ENCODE measurements around the gene NELFB.

NELFB gene

GRCh38 chr9:137301081-137301947 is 46.2 kb downstream of the NELFB start:
- peak overlapping the region; percentile 77 for H3K9ac ChIP-seq
- H3K27ac ChIP-seq, result peak overlapping the region; percentile 50
- TF ChIP-seq Cebpa-rat (IDR thresholded peaks at IDR 0.05), result no peak
- H3K9me3 ChIP-seq, result no peaks in the 10 kb centered on the region
- H3K4me3 ChIP-seq, result peak overlapping the region; percentile 76
- peaks cover 55% of the 10 kb centered on the region for H4K20me1 ChIP-seq
- peak overlapping the region; percentile 99 for H3K4me2 ChIP-seq
- peaks cover 89% of the 10 kb centered on the region for H3K4me1 ChIP-seq
- peaks cover 9% of the 10 kb centered on the region for H3K36me3 ChIP-seq
- H3K27me3 ChIP-seq, result peaks cover 54% of the 10 kb centered on the region

- Histone ChIP-seq H3K9ac (peak within 1 kb of the TSS; percentile 77), H3K4me1 (peaks cover 89% of the 10 kb centered on the region), H3K27me3 (peaks cover 46% of the 10 kb centered on the region), H3K4me3 (peak within 1 kb of the TSS; percentile 76), H3K9me3 (no peaks in the 10 kb centered on the region), H3K36me3 (peaks cover 9% of the 10 kb centered on the region), H4K20me1 (peaks cover 47% of the 10 kb centered on the region), H3K4me2 (peak within 1 kb of the TSS; percentile 99), H3K27ac (peak within 1 kb of the TSS; percentile 79)
- no peak for TF ChIP-seq Cebpa-rat (IDR thresholded peaks at IDR 0.05)
Measured at GRCh38 chr9:137302118-137302448, 47.0 kb downstream of the NELFB start, which contains the start of gene NRARP. NRARP (minus strand) TSS chr9:137302271; CDS start chr9:137301928, 343 bp downstream.

- peaks cover 41% of the 10 kb centered on the region for H3K27me3 ChIP-seq
- H3K4me3 ChIP-seq, result peak overlapping the region; percentile 76
- peaks cover 89% of the 10 kb centered on the region for H3K4me1 ChIP-seq
- H3K4me2 ChIP-seq, result peak overlapping the region; percentile 99
- H3K9ac ChIP-seq, result peak overlapping the region; percentile 73
- peaks cover 42% of the 10 kb centered on the region for H4K20me1 ChIP-seq
- peaks cover 9% of the 10 kb centered on the region for H3K36me3 ChIP-seq
- TF ChIP-seq Cebpa-rat (IDR thresholded peaks at IDR 0.05), result no peak
- H3K27ac ChIP-seq, result peak overlapping the region; percentile 79
- H3K9me3 ChIP-seq, result no peaks in the 10 kb centered on the region
Measured at GRCh38 chr9:137302449-137303150, 47.5 kb downstream of the NELFB start.

- peak overlapping the region; percentile 99 for H3K4me2 ChIP-seq
- peak overlapping the region; percentile 76; the same call in 1 of the 2 replicates for H3K4me3 ChIP-seq
- no peaks in the 10 kb centered on the region for H3K9me3 ChIP-seq
- peaks cover 35% of the 10 kb centered on the region for H4K20me1 ChIP-seq
- no peak for TF ChIP-seq Cebpa-rat (IDR thresholded peaks at IDR 0.05)
- H3K9ac ChIP-seq, result peak overlapping the region; percentile 73
- peak overlapping the region; percentile 82 for H3K27ac ChIP-seq
- H3K27me3 ChIP-seq, result peaks cover 35% of the 10 kb centered on the region
- H3K4me1 ChIP-seq, result peaks cover 88% of the 10 kb centered on the region
- peaks cover 9% of the 10 kb centered on the region for H3K36me3 ChIP-seq
Measured at GRCh38 chr9:137303151-137303892, 48.2 kb downstream of the NELFB start.

GRCh38 chr9:137303893-137304382 is 48.8 kb downstream of the NELFB start:
- Histone ChIP-seq H3K9me3 (no peaks in the 10 kb centered on the region), H3K4me2 (peak overlapping the region; percentile 99), H3K36me3 (peaks cover 4% of the 10 kb centered on the region), H3K27me3 (peaks cover 28% of the 10 kb centered on the region), H3K9ac (0 out of 2 replicates have a peak overlapping the region, but pooled peaks have one; percentile 9), H3K27ac (peak overlapping the region; percentile 82), H3K4me3 (no peak overlapping the region), H4K20me1 (peaks cover 28% of the 10 kb centered on the region), H3K4me1 (peaks cover 82% of the 10 kb centered on the region)
- TF ChIP-seq Cebpa-rat (IDR thresholded peaks at IDR 0.05), result no peak

GRCh38 chr9:137304383-137305059 is 49.4 kb downstream of the NELFB start:
- H3K4me2 ChIP-seq, result peak overlapping the region; percentile 99
- H3K4me3 ChIP-seq, result no peak overlapping the region
- H3K27me3 ChIP-seq, result peaks cover 23% of the 10 kb centered on the region
- peaks cover 82% of the 10 kb centered on the region for H3K4me1 ChIP-seq
- TF ChIP-seq Cebpa-rat (IDR thresholded peaks at IDR 0.05), result no peak
- H3K27ac ChIP-seq, result peak overlapping the region; percentile 82
- peaks cover 23% of the 10 kb centered on the region for H4K20me1 ChIP-seq
- no peaks in the 10 kb centered on the region for H3K36me3 ChIP-seq
- H3K9ac ChIP-seq, result peak overlapping the region; percentile 9; the same call in 1 of the 2 replicates
- H3K9me3 ChIP-seq, result no peaks in the 10 kb centered on the region

GRCh38 chr9:137305060-137305797 is 50.1 kb downstream of the NELFB start:
- H3K27ac ChIP-seq, result peak overlapping the region; percentile 82
- H3K4me1 ChIP-seq, result peaks cover 77% of the 10 kb centered on the region
- peak overlapping the region; percentile 99 for H3K4me2 ChIP-seq
- no peaks in the 10 kb centered on the region for H3K9me3 ChIP-seq
- no peaks in the 10 kb centered on the region for H3K36me3 ChIP-seq
- peaks cover 16% of the 10 kb centered on the region for H3K27me3 ChIP-seq
- no peak for TF ChIP-seq Cebpa-rat (IDR thresholded peaks at IDR 0.05)
- peaks cover 15% of the 10 kb centered on the region for H4K20me1 ChIP-seq
- H3K4me3 ChIP-seq, result peak overlapping the region; percentile 34; the same call in 1 of the 2 replicates
- H3K9ac ChIP-seq, result peak overlapping the region; percentile 69; the same call in 1 of the 2 replicates

GRCh38 chr9:137305798-137306065 is 50.6 kb downstream of the NELFB start:
- no peak for TF ChIP-seq Cebpa-rat (IDR thresholded peaks at IDR 0.05)
- peaks cover 11% of the 10 kb centered on the region for H4K20me1 ChIP-seq
- peak overlapping the region; percentile 69 for H3K9ac ChIP-seq
- peak overlapping the region; percentile 34 for H3K4me3 ChIP-seq
- no peaks in the 10 kb centered on the region for H3K36me3 ChIP-seq
- H3K4me1 ChIP-seq, result peaks cover 80% of the 10 kb centered on the region
- H3K9me3 ChIP-seq, result no peaks in the 10 kb centered on the region
- H3K27me3 ChIP-seq, result peaks cover 11% of the 10 kb centered on the region
- H3K27ac ChIP-seq, result peak overlapping the region; percentile 82
- peak overlapping the region; percentile 99 for H3K4me2 ChIP-seq

Measured in BLaER1 (cell line).